ENCODE measurements around the gene TNS3. TPM values are rescaled to one million over a fixed set of nuclear protein-coding genes. Genes with fewer than 3 reads are reported as not detected.

TNS3 gene
- total and polyA plus RNA-seq, 4 donors: 40.5 to 140 (median 86.7) TPM

DNA sequence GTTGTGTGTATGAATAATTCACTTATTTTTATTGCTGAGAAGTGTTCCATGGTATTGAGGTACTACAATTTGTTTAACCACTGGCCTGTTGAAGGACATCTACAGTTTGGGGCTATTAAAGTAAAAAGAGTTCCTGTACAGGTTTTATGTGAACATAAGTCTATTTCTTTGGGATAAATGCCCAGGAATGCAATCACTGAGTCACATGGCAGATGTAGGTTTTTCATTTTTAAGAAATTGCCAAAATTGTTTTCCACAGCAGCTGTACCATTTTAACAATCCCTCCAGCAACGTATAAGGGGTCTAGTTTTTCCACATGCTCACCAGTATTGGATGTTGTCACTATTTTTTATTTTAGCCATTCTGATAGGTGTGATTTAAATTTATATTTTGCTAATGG, 243.9 kb downstream of the TNS3 start:
- Histone ChIP-seq H3K36me3 (ENCODE audit: control insufficient read depth in 1 of 2, insufficient read depth in 2 of 2, low read length in 1 of 2) (no peaks in the 10 kb centered on the region), H3K9me3 (ENCODE audit: control insufficient read depth, low read length) (no peaks in the 10 kb centered on the region), H3K4me1 (ENCODE audit: control insufficient read depth in 1 of 2, insufficient read depth in 2 of 2, low read length in 2 of 2) (peaks cover 0 to 2% of the 10 kb centered on the region in 2 donors), H3K4me3 (ENCODE audit: low read length in 2 of 2) (no peak overlapping the region), H3K27ac (ENCODE audit: low read depth in 1 of 2, low read length in 2 of 2) (no peak overlapping the region), H3K27me3 (ENCODE audit: control insufficient read depth in 1 of 2, insufficient read depth in 2 of 2, low read length in 1 of 2) (no peaks in the 10 kb centered on the region)
- 25 to 30% methylated on average over 1 of the region's 1 CpG for WGBS, 2 donors
- ATAC-seq (ENCODE audit: low FRiP score) (no peak), DNase-seq (no peak)
- intact Hi-C loops (cut with DNase I): loop anchor here in 1 of 2 donors (5.0 kb wide), 2 partner anchors 46 to 84 kb away; no protein-coding TSS in a partner anchor

DNA sequence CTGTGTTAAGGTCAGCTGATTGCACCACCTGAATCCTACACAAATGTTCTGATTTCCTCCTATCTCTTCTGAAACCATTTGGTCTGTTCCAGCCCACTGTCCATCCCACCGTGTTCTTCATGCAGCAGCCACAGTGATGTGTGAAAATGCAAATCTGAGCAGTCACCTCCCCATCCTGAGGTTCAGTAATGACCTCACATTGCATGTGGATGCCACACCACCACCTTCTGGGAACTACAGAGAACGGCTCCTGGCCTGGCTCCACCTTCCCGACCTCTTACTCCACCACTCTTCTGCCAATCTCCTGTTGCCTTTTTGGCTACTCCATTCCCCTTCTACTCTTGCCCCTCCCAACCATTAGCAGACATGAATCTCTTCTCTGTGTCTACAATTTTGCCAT, 244.4 kb downstream of the TNS3 start:
- Histone ChIP-seq H3K9me3 (ENCODE audit: control insufficient read depth, low read length) (no peaks in the 10 kb centered on the region), H3K4me3 (ENCODE audit: low read length in 2 of 2) (no peak overlapping the region), H3K27me3 (ENCODE audit: control insufficient read depth in 1 of 2, insufficient read depth in 2 of 2, low read length in 1 of 2) (no peaks in the 10 kb centered on the region), H3K36me3 (ENCODE audit: control insufficient read depth in 1 of 2, insufficient read depth in 2 of 2, low read length in 1 of 2) (no peaks in the 10 kb centered on the region), H3K27ac (ENCODE audit: low read depth in 1 of 2, low read length in 2 of 2) (peak overlapping the region in 1 of 2 donors; percentile 12), H3K4me1 (ENCODE audit: control insufficient read depth in 1 of 2, insufficient read depth in 2 of 2, low read length in 2 of 2) (peaks cover 0 to 4% of the 10 kb centered on the region in 2 donors)
- intact Hi-C loops (cut with DNase I): loop anchor here in 1 of 2 donors (5.0 kb wide), 2 partner anchors 45 to 85 kb away; no protein-coding TSS in a partner anchor
- ATAC-seq (ENCODE audit: low FRiP score): no peak
- WGBS, 2 donors: 54 to 65% methylated on average over 3 of the region's 3 CpGs
- peak in 1 of 2 donors; percentile 51 for DNase-seq

DNA sequence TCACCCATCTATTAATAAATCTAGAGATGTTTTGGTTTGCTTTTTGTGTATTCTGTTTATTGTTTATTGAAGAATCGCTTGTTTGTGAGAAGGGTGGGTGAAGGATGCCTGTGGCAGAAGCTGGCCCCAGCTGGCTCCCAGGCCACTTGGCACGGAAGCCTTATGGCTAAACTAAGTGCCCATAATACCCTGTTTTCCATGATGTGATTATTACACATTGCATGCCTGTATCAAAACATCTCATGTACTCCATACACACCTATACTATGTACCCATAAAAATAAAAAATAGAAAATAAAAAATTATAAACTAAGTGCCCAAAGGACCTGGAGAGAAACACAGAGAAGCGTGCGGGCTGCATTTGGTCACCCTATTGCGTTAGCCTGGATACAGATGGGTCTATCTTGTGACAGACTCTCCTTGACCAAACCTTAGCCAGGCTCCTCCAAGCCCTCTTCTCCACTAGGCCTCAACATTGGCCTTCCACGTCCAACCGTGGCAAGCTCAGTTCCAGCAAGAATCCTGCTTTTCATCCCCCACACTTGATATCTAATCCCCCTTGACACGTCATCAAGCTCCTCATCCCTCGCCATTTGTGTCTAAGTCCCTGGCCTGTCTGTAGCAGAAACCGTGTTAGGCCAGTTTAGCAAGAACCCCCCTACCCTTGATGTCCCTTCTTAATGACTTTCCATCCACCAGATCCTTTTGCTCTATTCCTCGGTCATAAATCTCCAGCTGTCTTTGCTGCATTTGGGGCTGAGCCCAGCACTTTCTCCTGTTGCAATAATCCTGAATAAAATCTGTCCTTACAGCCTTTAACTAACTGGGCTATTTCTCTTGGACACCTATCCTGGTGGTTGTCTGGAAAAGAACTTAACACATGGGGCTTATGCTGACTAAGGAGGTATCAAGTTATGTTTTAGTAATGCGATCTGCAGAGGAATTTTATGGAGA, 245.2 kb downstream of the TNS3 start:
- ATAC-seq (ENCODE audit: low FRiP score) (no peak), DNase-seq (peak in 1 of 2 donors; percentile 41)
- 76 to 81% methylated on average over 12 of the region's 12 CpGs for WGBS, 2 donors
- H3K36me3 ChIP-seq (ENCODE audit: control insufficient read depth in 1 of 2, insufficient read depth in 2 of 2, low read length in 1 of 2): no peaks in the 10 kb centered on the region
- no peak overlapping the region for H3K4me3 ChIP-seq (ENCODE audit: low read length in 2 of 2)
- intact Hi-C loops (cut with DNase I): loop anchor here in 1 of 2 donors (5.0 kb wide), 2 partner anchors 44 to 86 kb away; no protein-coding TSS in a partner anchor
- H3K4me1 ChIP-seq (ENCODE audit: control insufficient read depth in 1 of 2, insufficient read depth in 2 of 2, low read length in 2 of 2): peaks cover 0 to 4% of the 10 kb centered on the region in 2 donors
- no peaks in the 10 kb centered on the region for H3K9me3 ChIP-seq (ENCODE audit: control insufficient read depth, low read length)
- H3K27ac ChIP-seq (ENCODE audit: low read depth in 1 of 2, low read length in 2 of 2): peak overlapping the region in 1 of 2 donors; percentile 55
- H3K27me3 ChIP-seq (ENCODE audit: control insufficient read depth in 1 of 2, insufficient read depth in 2 of 2, low read length in 1 of 2): no peaks in the 10 kb centered on the region

DNA sequence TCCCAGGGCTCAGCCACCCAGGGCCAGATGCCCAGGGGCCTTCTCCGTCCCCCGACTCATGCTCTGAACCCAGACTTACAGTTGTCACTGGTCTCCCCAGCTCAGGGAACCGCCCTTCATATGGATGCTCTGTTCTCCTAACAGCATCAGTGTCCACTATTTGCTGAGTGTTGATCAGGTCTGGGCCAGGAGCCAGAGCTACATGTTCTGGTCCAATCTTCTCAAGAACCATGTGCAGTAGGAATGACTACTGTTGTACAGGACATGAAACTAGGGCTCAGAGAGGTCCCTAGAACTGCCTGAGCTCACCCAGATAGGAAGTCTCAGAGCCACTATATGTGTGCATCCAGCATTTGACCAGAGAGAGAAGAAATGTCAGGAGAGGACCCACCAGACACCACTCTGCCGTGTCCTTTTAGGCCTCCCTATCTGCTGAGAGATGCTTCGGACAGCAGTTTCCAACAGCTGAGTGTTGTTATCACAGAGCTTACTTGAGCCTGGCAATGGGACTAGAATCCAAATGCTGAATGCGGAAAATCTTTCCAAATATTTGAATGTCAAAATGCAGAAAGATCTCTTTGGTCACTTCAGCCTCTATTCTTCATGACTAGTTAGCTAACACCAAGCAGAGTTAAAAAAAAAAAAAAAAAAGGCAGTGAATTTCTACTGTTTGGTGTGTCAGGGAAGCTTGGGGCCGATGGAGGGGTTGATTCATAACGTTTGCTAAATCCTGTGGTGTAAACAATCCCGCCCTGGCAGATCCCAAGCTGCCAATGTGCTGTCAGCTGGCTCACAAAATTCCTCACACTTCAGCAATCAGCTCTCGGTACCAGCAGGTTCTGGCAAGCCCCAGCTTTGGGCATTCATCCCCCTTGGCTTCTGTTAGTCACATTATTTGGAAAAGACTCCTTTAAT, 246.1 kb downstream of the TNS3 start:
- ATAC-seq (ENCODE audit: low FRiP score) (peak; percentile 71), DNase-seq (peak; percentile 73 to 84)
- H3K4me3 ChIP-seq (ENCODE audit: low read length in 2 of 2): no peak overlapping the region
- peaks cover 0 to 4% of the 10 kb centered on the region in 2 donors for H3K4me1 ChIP-seq (ENCODE audit: control insufficient read depth in 1 of 2, insufficient read depth in 2 of 2, low read length in 2 of 2)
- no peaks in the 10 kb centered on the region for H3K27me3 ChIP-seq (ENCODE audit: control insufficient read depth in 1 of 2, insufficient read depth in 2 of 2, low read length in 1 of 2)
- peak overlapping the region; percentile 45 to 88 for H3K27ac ChIP-seq (ENCODE audit: low read depth in 1 of 2, low read length in 2 of 2)
- H3K36me3 ChIP-seq (ENCODE audit: control insufficient read depth in 1 of 2, insufficient read depth in 2 of 2, low read length in 1 of 2): no peaks in the 10 kb centered on the region
- no peaks in the 10 kb centered on the region for H3K9me3 ChIP-seq (ENCODE audit: control insufficient read depth, low read length)
- intact Hi-C loops (cut with DNase I): loop anchor here in 1 of 2 donors (5.0 kb wide), 2 partner anchors 44 to 86 kb away; no protein-coding TSS in a partner anchor
- WGBS, 2 donors: 37% methylated on average over 10 of the region's 10 CpGs

DNA sequence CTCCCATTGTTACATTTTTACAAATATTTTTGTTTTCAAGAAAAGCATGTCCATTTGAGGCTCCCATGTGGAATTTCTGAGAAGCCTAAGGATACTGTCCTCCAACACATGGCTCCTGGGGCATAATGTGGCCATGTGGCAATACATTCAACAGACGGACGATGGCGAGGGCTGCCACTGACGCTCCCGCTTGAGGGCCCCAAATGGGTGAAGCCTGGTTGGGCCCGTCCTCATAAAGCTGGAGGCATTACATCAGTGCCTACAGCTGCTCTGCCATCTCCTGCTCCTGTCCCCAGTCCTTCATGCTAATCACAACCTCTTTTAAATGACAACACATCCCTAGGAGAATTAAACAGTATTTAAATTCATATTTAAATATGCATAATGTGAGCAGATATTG, 246.8 kb downstream of the TNS3 start:
- Histone ChIP-seq H3K4me3 (ENCODE audit: low read length in 2 of 2) (no peak overlapping the region), H3K36me3 (ENCODE audit: control insufficient read depth in 1 of 2, insufficient read depth in 2 of 2, low read length in 1 of 2) (no peaks in the 10 kb centered on the region), H3K27ac (ENCODE audit: low read depth in 1 of 2, low read length in 2 of 2) (no peak overlapping the region), H3K27me3 (ENCODE audit: control insufficient read depth in 1 of 2, insufficient read depth in 2 of 2, low read length in 1 of 2) (no peaks in the 10 kb centered on the region), H3K9me3 (ENCODE audit: control insufficient read depth, low read length) (no peaks in the 10 kb centered on the region), H3K4me1 (ENCODE audit: control insufficient read depth in 1 of 2, insufficient read depth in 2 of 2, low read length in 2 of 2) (peaks cover 0 to 4% of the 10 kb centered on the region in 2 donors)
- DNase-seq: peak in 1 of 2 donors; percentile 44
- 97 to 99% methylated on average over 6 of the region's 6 CpGs for WGBS, 2 donors
- intact Hi-C loops (cut with DNase I): loop anchor here in 1 of 2 donors (5.0 kb wide), 2 partner anchors 43 to 87 kb away; no protein-coding TSS in a partner anchor
- no peak for ATAC-seq (ENCODE audit: low FRiP score)

DNA sequence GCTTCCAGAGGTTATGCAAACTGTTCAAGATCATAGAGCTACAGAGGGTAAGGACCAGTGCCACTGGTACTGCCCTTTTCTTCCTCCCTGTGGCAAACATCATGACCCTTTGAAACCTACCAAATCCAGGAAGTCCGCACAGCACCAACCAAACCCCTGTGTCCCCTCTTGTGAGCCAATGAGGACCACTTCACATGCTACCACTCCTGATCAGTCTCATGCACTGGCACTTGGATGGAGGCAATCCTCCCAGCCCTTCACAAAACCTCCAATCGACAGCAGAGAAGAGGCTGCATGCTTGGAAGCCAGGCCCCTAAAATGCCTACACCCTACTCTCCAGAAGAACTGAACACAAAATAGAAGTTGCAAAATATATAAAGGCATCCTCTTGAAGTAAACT, 248.0 kb downstream of the TNS3 start:
- intact Hi-C loops (cut with DNase I): no loop called here

DNA sequence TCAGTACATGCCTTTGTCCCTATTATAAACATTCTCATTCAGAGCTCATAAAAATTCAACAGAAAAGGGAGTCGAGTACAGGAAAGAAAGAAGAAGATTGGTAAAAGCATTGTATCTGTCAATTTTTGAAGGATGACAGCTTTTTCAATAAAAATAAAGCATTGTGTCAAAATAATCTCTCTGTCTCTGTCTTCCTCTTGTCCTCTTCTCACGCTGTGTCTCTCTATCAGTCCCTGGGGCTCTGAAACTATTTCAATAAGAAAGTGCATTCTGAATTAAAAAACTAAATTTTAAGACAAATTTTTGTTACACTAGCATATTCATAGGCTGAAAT, 248.4 kb downstream of the TNS3 start:
- Histone ChIP-seq H3K36me3 (ENCODE audit: control insufficient read depth in 1 of 2, insufficient read depth in 2 of 2, low read length in 1 of 2) (no peaks in the 10 kb centered on the region), H3K27ac (ENCODE audit: low read depth in 1 of 2, low read length in 2 of 2) (no peak overlapping the region), H3K4me3 (ENCODE audit: low read length in 2 of 2) (no peak overlapping the region), H3K4me1 (ENCODE audit: control insufficient read depth in 1 of 2, insufficient read depth in 2 of 2, low read length in 2 of 2) (peaks cover 2 to 4% of the 10 kb centered on the region in 2 donors), H3K9me3 (ENCODE audit: control insufficient read depth, low read length) (no peaks in the 10 kb centered on the region), H3K27me3 (ENCODE audit: control insufficient read depth in 1 of 2, insufficient read depth in 2 of 2, low read length in 1 of 2) (no peaks in the 10 kb centered on the region)
- DNase-seq (no peak), ATAC-seq (ENCODE audit: low FRiP score) (no peak)
- WGBS, 2 donors: 48 to 50% methylated on average over 2 of the region's 2 CpGs
- intact Hi-C loops (cut with DNase I): no loop called here

More for the DNA sequence above, 248.0 kb downstream of the TNS3 start:
- 75 to 83% methylated on average over 2 of the region's 2 CpGs for WGBS, 2 donors
- no peaks in the 10 kb centered on the region for H3K9me3 ChIP-seq (ENCODE audit: control insufficient read depth, low read length)
- H3K27me3 ChIP-seq (ENCODE audit: control insufficient read depth in 1 of 2, insufficient read depth in 2 of 2, low read length in 1 of 2): no peaks in the 10 kb centered on the region
- no peaks in the 10 kb centered on the region for H3K36me3 ChIP-seq (ENCODE audit: control insufficient read depth in 1 of 2, insufficient read depth in 2 of 2, low read length in 1 of 2)
- peaks cover 0 to 4% of the 10 kb centered on the region in 2 donors for H3K4me1 ChIP-seq (ENCODE audit: control insufficient read depth in 1 of 2, insufficient read depth in 2 of 2, low read length in 2 of 2)
- ATAC-seq (ENCODE audit: low FRiP score) (no peak), DNase-seq (peak in 1 of 2 donors; percentile 7)
- no peak overlapping the region for H3K4me3 ChIP-seq (ENCODE audit: low read length in 2 of 2)
- H3K27ac ChIP-seq (ENCODE audit: low read depth in 1 of 2, low read length in 2 of 2): no peak overlapping the region

Data from aorta (tissue), 5 donors.